HepG2 (cell line): ENCODE results near the gene RSL1D1. TPM values are rescaled to one million over a fixed set of nuclear protein-coding genes. Genes with fewer than 3 reads are reported as not detected.

Experiments used
- ARID5B ChIP-seq: IDR thresholded peaks from 2 replicates; pipeline ENCODE4 v1.4.0; 2020; ENCODE audit warnings: mild to moderate bottlenecking, missing genetic modification reagents
- CEBPG ChIP-seq: IDR thresholded peaks from 2 replicates; pipeline ENCODE4 v1.6.1; 2016
- HOXA3 ChIP-seq: sonication (generic); formaldehyde crosslinking; IDR thresholded peaks from 2 replicates; pipeline ENCODE4 v1.5.0; 2020; ENCODE audit warnings: missing genetic modification reagents
- HOXA9 ChIP-seq: sonication (generic); formaldehyde crosslinking; IDR thresholded peaks from 2 replicates; pipeline ENCODE4 v1.8.1; 2022; ENCODE audit warnings: missing genetic modification reagents, mild to moderate bottlenecking, moderate library complexity, borderline replicate concordance
- LBX2 ChIP-seq: sonication (generic); formaldehyde crosslinking; IDR thresholded peaks from 2 replicates; pipeline ENCODE4 v1.5.0; 2020; ENCODE audit warnings: missing genetic modification reagents, mild to moderate bottlenecking, borderline replicate concordance
- MED1 ChIP-seq: sonication (generic); formaldehyde crosslinking; IDR thresholded peaks from 2 replicates; pipeline ENCODE4 v1.4.0; 2020; ENCODE audit warnings: missing genetic modification reagents
- NFIB ChIP-seq: sonication (generic); formaldehyde crosslinking; IDR thresholded peaks from 2 replicates; pipeline ENCODE4 v1.9.0; 2021; ENCODE audit warnings: missing genetic modification reagents, mild to moderate bottlenecking, borderline replicate concordance
- NRL ChIP-seq: sonication (generic); formaldehyde crosslinking; IDR thresholded peaks from 2 replicates; pipeline ENCODE4 v1.5.0; 2020; ENCODE audit warnings: missing genetic modification reagents, mild to moderate bottlenecking, moderate library complexity, borderline replicate concordance
- POLR2G ChIP-seq: fragments of 200-400 bp; formaldehyde crosslinking; IDR thresholded peaks from 2 replicates; pipeline ENCODE4 v1.6.1; 2018; ENCODE audit warnings: mild to moderate bottlenecking, low read depth, low read length, moderate library complexity
- PREB ChIP-seq: sonication (generic); formaldehyde crosslinking; IDR thresholded peaks from 2 replicates; pipeline ENCODE4 v1.4.0; 2020; ENCODE audit warnings: missing genetic modification reagents
- RNF2 ChIP-seq: fragments of 450-650 bp; conservative IDR thresholded peaks from 2 replicates; pipeline ENCODE4 v1.6.1; 2016; ENCODE audit warnings: low read depth
- TSC22D2 ChIP-seq: sonication (generic); formaldehyde crosslinking; IDR thresholded peaks from 2 replicates; pipeline ENCODE4 v1.5.1; 2020; ENCODE audit warnings: missing genetic modification reagents, mild to moderate bottlenecking, borderline replicate concordance
- ZBTB10 ChIP-seq: sonication (generic); formaldehyde crosslinking; IDR thresholded peaks from 2 replicates; pipeline ENCODE4 v1.4.0; 2020; ENCODE audit warnings: missing genetic modification reagents, borderline replicate concordance
- ZFP82 ChIP-seq: sonication (generic); formaldehyde crosslinking; IDR thresholded peaks from 2 replicates; pipeline ENCODE4 v1.5.1; 2020; ENCODE audit warnings: mild to moderate bottlenecking, missing genetic modification reagents, borderline replicate concordance
- ZNF256 ChIP-seq: sonication (generic); formaldehyde crosslinking; conservative IDR thresholded peaks from 2 replicates; pipeline ENCODE4 v1.4.0; 2020; ENCODE audit warnings: missing genetic modification reagents
- ZNF263 ChIP-seq: sonication (generic); formaldehyde crosslinking; IDR thresholded peaks from 2 replicates; pipeline ENCODE4 v1.4.0; 2020; ENCODE audit warnings: missing genetic modification reagents
- ZNF414 ChIP-seq: sonication (generic); formaldehyde crosslinking; IDR thresholded peaks from 2 replicates; pipeline ENCODE4 v1.5.0; 2020; ENCODE audit warnings: missing genetic modification reagents
- ZNF7 ChIP-seq: IDR thresholded peaks from 2 replicates; pipeline ENCODE4 v1.6.1; 2016; ENCODE audit warnings: missing biosample characterization, missing genetic modification reagents
- ZNF773 ChIP-seq: sonication (generic); formaldehyde crosslinking; IDR thresholded peaks from 2 replicates; pipeline ENCODE4 v1.4.0; 2020; ENCODE audit warnings: missing genetic modification reagents, borderline replicate concordance
- polyA plus RNA-seq, 8 experiments: library from polyadenylated mRNA; depleted of rRNA in 3 of 8; stranded (reverse) in 7 of 8; unstranded in 1 of 8; fragments of >200 nt; fragmentation: Illumina TruSeq in 4 of 8; extraction: Trizol in 4 of 8; gene quantifications; 2 replicates each; pipeline versions ENCODE4 v1.2.1 to v1.2.3, GENCODE V29; 2011 to 2016; ENCODE audit warnings: low read depth in 4 of 8, missing spikeins in 1 of 8, mixed read lengths in 1 of 8; ENCODE audit not compliant: insufficient read depth in 1 of 8
- total RNA-seq, 5 experiments: library from RNA; depleted of rRNA; stranded (reverse); fragments of >200 nt; fragmentation: Illumina TruSeq; extraction: Trizol; gene quantifications; 2 replicates each; pipeline ENCODE4 v1.2.3, GENCODE V29; 2016; ENCODE audit warnings: low read depth in 1 of 5

The RSL1D1 gene
- total and polyA plus RNA-seq, 2 of the 13 experiments (the other 11 are each of a cell fraction or from before 2014, with no cell fraction given), result 187 to 343 TPM

GRCh38 chr16:11797166-11797956 is 54.0 kb downstream of the RSL1D1 start, which contains the start of gene ZC3H7A (continued):
- TF ChIP-seq ZBTB10 (CRISPR knock-in tag) (0 out of 2 replicates have a peak, but pooled peaks have one; percentile 24), RNF2 (peak; percentile 76; the same call in 1 of the 2 replicates), ZNF414 (0 out of 2 replicates have a peak, but pooled peaks have one; percentile 17), TSC22D2 (CRISPR knock-in tag) (peak; percentile 85), ZNF256 (peak; percentile 99), ZNF263 (peak; percentile 77), ZNF773 (CRISPR knock-in tag) (peak; percentile 52; the same call in 1 of the 2 replicates), HOXA3 (peak; percentile 94), NRL (CRISPR knock-in tag) (peak; percentile 100), LBX2 (CRISPR knock-in tag) (peak; percentile 82; the same call in 1 of the 2 replicates), ZNF7 (CRISPR knock-in tag) (no peak; the same call in 1 of the 2 replicates), ARID5B (CRISPR knock-in tag) (peak; percentile 63), CEBPG (CRISPR knock-in tag) (peak; percentile 2; the same call in 1 of the 2 replicates), HOXA9 (peak; percentile 64; the same call in 1 of the 2 replicates), POLR2G (peak; percentile 100), ZFP82 (peak; percentile 98), NFIB (CRISPR knock-in tag) (no peak), MED1 (CRISPR knock-in tag) (peak; percentile 89), PREB (peak; percentile 83; the same call in 1 of the 2 replicates)
